Activated CD4-positive, alpha-beta T cell treated with anti-CD3 and anti-CD28 coated beads, Interleukin-2, amount 10 ng/mL, durations not matched to agents 7 days and 5 days (primary cell): ENCODE measurements around the gene ADGRV1. TPM values are rescaled to one million over a fixed set of nuclear protein-coding genes. Genes with fewer than 3 reads are reported as not detected.

ENCODE experiments used
- CTCF ChIA-PET: fragments of 350-600 bp; sonication (Branson Sonifier 250); formaldehyde crosslinking; loops from one replicate; lab custom pipeline; 2021; ENCODE audit warnings: antibody characterized with exemption; lab: Charles Lee
- POLR2A ChIA-PET: fragments of 350-600 bp; sonication (Branson Sonifier 250); formaldehyde crosslinking; loops from one replicate; lab custom pipeline; 2021; ENCODE audit warnings: antibody characterized with exemption; lab: Charles Lee
- DNase-seq: peaks from one replicate; pipeline ENCODE4 v3.0.0-alpha.2; 2020
- H3K27ac Mint-ChIP-seq: one replicate; pipeline ENCODE4 v1.8.0; 2021; ENCODE audit warnings: mild to moderate bottlenecking, moderate library complexity, mixed read lengths
- H3K27me3 Mint-ChIP-seq: one replicate; pipeline ENCODE4 v1.8.0; 2021; ENCODE audit warnings: mixed read lengths
- H3K36me3 Mint-ChIP-seq: one replicate; pipeline ENCODE4 v1.8.0; 2021; ENCODE audit warnings: low read depth, mixed read lengths
- H3K4me1 Mint-ChIP-seq: one replicate; pipeline ENCODE4 v1.8.0; 2021; ENCODE audit warnings: mixed read lengths
- H3K4me3 Mint-ChIP-seq: one replicate; pipeline ENCODE4 v1.8.0; 2021; ENCODE audit warnings: mild to moderate bottlenecking, moderate library complexity, mixed read lengths
- H3K9me3 Mint-ChIP-seq: one replicate; pipeline ENCODE4 v1.8.0; 2021; ENCODE audit warnings: mixed read lengths
- total RNA-seq, 2 experiments: library from RNA; stranded (reverse); gene quantifications; one replicate each; pipeline ENCODE4 v1.2.3, GENCODE V29; 2021

The ADGRV1 gene
- total RNA-seq, 2 experiments from 2014 or later = not detected

GRCh38 chr5:91150636-91151035 is 592.0 kb downstream of the ADGRV1 start:
- Mint-ChIP-seq H3K27ac (no peak overlapping the region), H3K9me3 (peaks cover 2% of the 10 kb centered on the region), H3K4me3 (no peak overlapping the region), H3K4me1 (peaks cover 1% of the 10 kb centered on the region), H3K36me3 (no peaks in the 10 kb centered on the region), H3K27me3 (peaks cover 7% of the 10 kb centered on the region)
- CTCF ChIA-PET = no interaction called here
- no peak for DNase-seq
- POLR2A ChIA-PET = interaction anchor here (0.7 kb wide), 1 partner anchor 275 kb away, joined by 3 read pairs; no protein-coding TSS in a partner anchor

- DNase-seq = no peak
- Mint-ChIP-seq H3K4me1 (peaks cover 1% of the 10 kb centered on the region), H3K27ac (no peak overlapping the region), H3K4me3 (no peak overlapping the region), H3K36me3 (no peaks in the 10 kb centered on the region), H3K27me3 (peaks cover 7% of the 10 kb centered on the region), H3K9me3 (peaks cover 2% of the 10 kb centered on the region)
- CTCF ChIA-PET = no interaction called here
- POLR2A ChIA-PET = no interaction called here
Observed at GRCh38 chr5:91151947-91152346, 593.4 kb downstream of the ADGRV1 start.

DNA sequence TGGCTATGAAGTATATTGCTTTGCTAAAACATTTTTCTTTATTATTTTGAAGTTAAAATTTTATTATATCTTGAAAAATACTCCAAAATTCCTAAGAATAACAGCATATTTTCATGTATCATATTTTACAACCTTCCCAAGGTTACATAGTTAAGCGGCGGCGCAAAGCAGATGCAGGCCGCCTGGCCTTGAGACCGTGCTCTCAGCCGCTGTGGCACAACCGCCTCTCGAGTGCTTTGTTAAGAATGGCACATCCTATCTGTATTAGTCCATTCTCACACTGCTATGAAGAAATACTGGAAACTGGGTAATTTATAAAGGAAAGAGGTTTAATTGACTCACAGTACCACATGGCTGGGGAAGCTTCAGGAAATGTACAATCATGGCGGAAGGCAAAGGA is 595.7 kb downstream of the ADGRV1 start:
- no peak overlapping the region for H3K4me3 Mint-ChIP-seq
- CTCF ChIA-PET = no interaction called here
- no peaks in the 10 kb centered on the region for H3K36me3 Mint-ChIP-seq
- H3K27me3 Mint-ChIP-seq = peaks cover 5% of the 10 kb centered on the region
- no peak for DNase-seq
- peaks cover 1% of the 10 kb centered on the region for H3K4me1 Mint-ChIP-seq
- no peak overlapping the region for H3K27ac Mint-ChIP-seq
- POLR2A ChIA-PET = no interaction called here
- peaks cover 2% of the 10 kb centered on the region for H3K9me3 Mint-ChIP-seq

GRCh38 chr5:91155274-91155673 is 596.7 kb downstream of the ADGRV1 start:
- peaks cover 3% of the 10 kb centered on the region for H3K27me3 Mint-ChIP-seq
- POLR2A ChIA-PET = no interaction called here
- H3K4me1 Mint-ChIP-seq = no peaks in the 10 kb centered on the region
- no peaks in the 10 kb centered on the region for H3K9me3 Mint-ChIP-seq
- CTCF ChIA-PET = interaction anchor here (1.0 kb wide), 1 partner anchor 9 kb away, joined by 3 read pairs; no protein-coding TSS in a partner anchor
- DNase-seq = no peak
- no peak overlapping the region for H3K27ac Mint-ChIP-seq
- H3K36me3 Mint-ChIP-seq = no peaks in the 10 kb centered on the region
- H3K4me3 Mint-ChIP-seq = no peak overlapping the region

DNA sequence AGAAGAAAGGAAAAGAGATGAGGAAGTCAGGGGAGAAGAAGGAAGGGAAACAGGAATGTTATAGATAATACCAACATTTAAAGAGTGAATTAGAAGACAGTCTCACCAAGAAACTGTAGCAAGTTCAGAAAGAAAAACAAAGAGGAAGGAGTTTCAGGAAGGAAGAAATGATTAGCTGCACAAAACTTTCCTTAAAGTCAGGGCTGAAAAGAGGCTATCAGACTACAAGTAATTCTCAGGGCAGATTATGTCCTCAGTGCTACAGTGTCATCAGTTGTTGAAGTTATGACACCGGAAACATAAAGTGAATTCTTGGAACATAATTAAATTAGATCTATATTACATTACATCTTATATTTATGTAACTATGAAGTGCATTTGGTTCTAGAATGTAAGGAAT is 597.6 kb downstream of the ADGRV1 start:
- no peak for DNase-seq
- Mint-ChIP-seq H3K27ac (no peak overlapping the region), H3K36me3 (no peaks in the 10 kb centered on the region), H3K4me1 (no peaks in the 10 kb centered on the region), H3K9me3 (no peaks in the 10 kb centered on the region), H3K27me3 (peaks cover 2% of the 10 kb centered on the region), H3K4me3 (no peak overlapping the region)
- ChIA-PET CTCF (interaction anchor here (1.0 kb wide), 1 partner anchor 10 kb away, joined by 3 read pairs; no protein-coding TSS in a partner anchor), POLR2A (no interaction called here)

DNA sequence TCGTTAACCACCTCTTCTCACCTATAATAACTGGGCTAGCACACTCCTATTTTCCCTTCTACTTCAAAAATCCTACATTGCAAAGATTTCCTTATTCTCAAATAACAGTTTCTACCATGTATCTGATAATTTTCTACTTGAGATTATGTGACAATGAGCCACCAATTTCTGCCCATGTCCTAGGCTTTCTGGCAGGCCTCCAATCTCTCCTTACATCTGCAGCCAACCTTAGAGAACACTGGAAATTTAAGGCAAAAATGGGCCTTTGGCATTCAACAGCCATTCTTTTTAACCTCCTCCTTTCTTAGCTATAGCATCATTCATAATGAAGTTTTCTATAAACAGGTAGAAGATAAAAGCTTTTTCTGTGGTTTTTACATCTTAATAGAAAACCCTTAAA is 599.4 kb downstream of the ADGRV1 start:
- Mint-ChIP-seq H3K27ac (no peak overlapping the region), H3K9me3 (no peaks in the 10 kb centered on the region), H3K4me3 (no peak overlapping the region), H3K36me3 (no peaks in the 10 kb centered on the region), H3K4me1 (peaks cover 16% of the 10 kb centered on the region), H3K27me3 (no peaks in the 10 kb centered on the region)
- POLR2A ChIA-PET = no interaction called here
- no peak for DNase-seq
- CTCF ChIA-PET = interaction anchor here (0.9 to 1.4 kb wide), 2 partner anchors 14 to 19 kb away, joined by 3 read pairs; no protein-coding TSS in a partner anchor

- DNase-seq = no peak
- no peaks in the 10 kb centered on the region for H3K36me3 Mint-ChIP-seq
- ChIA-PET CTCF (no interaction called here), POLR2A (no interaction called here)
- no peaks in the 10 kb centered on the region for H3K27me3 Mint-ChIP-seq
- H3K9me3 Mint-ChIP-seq = no peaks in the 10 kb centered on the region
- no peak overlapping the region for H3K27ac Mint-ChIP-seq
- H3K4me3 Mint-ChIP-seq = no peak overlapping the region
- peaks cover 20% of the 10 kb centered on the region for H3K4me1 Mint-ChIP-seq
Observed at GRCh38 chr5:91159647-91160046, 601.0 kb downstream of the ADGRV1 start.

DNA sequence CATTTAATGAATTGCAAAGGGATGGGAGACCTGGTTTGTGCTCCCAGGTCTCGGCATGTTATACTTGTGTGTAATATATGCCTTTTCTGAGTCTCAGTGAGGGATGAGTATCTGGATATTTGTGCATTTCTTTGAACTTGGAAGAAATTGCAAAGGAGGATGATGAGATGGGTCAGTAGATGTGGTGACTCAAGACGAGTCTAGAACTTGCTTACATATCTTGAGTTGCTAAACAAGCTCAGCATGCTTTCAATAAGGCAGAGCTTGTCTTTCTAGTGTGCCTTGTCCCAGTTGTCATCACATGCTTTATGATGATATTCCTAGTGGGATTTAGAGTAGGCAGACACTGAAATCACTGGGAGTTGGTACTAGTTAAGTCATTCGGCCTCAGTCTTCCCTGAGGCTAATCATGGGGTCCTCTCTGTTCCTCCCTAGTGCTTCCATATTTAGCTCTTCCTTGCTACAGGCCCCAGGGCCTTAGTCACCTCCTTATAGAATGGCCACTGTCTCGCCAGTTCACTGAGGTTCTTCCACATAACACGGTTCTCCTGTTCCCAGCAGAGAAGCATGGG is 602.2 kb downstream of the ADGRV1 start:
- Mint-ChIP-seq H3K27me3 (no peaks in the 10 kb centered on the region), H3K9me3 (no peaks in the 10 kb centered on the region), H3K36me3 (no peaks in the 10 kb centered on the region), H3K27ac (no peak overlapping the region), H3K4me1 (peaks cover 20% of the 10 kb centered on the region), H3K4me3 (no peak overlapping the region)
- POLR2A ChIA-PET = no interaction called here
- no peak for DNase-seq
- CTCF ChIA-PET = no interaction called here

GRCh38 chr5:91162534-91163381 is 604.2 kb downstream of the ADGRV1 start:
- Mint-ChIP-seq H3K4me3 (peak overlapping the region; percentile 19), H3K27me3 (no peaks in the 10 kb centered on the region), H3K9me3 (no peaks in the 10 kb centered on the region), H3K4me1 (peaks cover 20% of the 10 kb centered on the region), H3K27ac (peak overlapping the region; percentile 55), H3K36me3 (no peaks in the 10 kb centered on the region)
- ChIA-PET POLR2A (no interaction called here), CTCF (interaction anchor here (0.8 to 1.0 kb wide), 2 partner anchors 222 to 223 kb away, joined by 3 to 5 read pairs; no protein-coding TSS in a partner anchor)
- DNase-seq = peak; percentile 64

DNA sequence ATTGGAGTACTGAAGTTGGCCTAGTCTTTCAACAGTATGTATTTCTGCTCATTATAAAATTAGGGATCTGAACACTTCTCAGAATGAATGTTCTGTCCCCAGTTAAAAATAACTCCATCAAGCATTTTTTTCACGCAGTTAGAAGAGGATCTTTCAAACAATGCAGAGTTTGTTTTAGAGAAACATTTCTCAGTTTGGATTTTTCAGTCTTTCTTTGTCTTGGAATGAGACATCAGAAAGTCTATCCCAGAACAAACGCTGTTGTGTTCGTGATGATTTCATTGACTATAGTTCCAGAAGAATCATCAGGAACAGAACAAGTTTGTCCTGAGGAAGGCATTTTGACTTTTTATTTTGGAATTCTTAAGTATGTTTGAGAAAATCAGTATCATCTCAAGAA is 605.8 kb downstream of the ADGRV1 start:
- Mint-ChIP-seq H3K4me1 (peaks cover 20% of the 10 kb centered on the region), H3K27me3 (no peaks in the 10 kb centered on the region), H3K4me3 (no peak overlapping the region), H3K27ac (no peak overlapping the region), H3K36me3 (no peaks in the 10 kb centered on the region), H3K9me3 (no peaks in the 10 kb centered on the region)
- DNase-seq = no peak
- POLR2A ChIA-PET = no interaction called here
- CTCF ChIA-PET = no interaction called here

DNA sequence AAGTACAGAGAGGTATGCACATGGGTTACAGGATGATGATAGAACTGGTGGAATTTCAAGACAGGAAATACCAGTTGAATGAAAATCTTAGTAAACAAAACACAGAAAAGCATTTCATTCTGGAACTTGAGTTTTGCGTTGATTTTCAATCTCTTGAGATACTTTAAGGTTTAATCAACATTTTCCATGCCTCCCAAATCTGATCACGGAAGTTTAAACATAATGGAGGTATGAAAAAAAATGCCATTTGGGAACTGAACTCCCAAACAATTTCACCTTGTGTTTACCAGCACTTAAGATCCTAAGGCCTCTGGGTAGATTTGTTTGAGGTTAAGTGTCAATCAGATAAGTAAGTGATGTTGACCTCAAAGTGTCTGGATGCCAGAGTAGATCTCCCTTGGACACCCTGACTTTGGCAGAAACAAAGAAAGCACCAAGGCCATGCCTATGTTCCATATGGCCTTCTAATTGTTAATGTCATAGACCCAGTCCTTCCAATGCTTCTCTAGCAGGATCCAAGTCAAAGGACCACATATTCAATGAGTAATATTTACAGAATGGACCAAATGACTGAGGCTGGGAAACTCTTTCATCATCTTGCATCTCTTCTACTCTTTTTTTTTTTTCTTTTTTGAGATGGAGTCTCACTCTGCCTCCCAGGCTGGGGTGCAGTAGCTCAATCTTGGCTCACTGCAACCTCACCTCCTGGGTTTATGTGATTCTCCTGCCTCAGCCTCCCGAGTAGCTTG is 607.6 kb downstream of the ADGRV1 start:
- no peak for DNase-seq
- no peaks in the 10 kb centered on the region for H3K36me3 Mint-ChIP-seq
- no peaks in the 10 kb centered on the region for H3K27me3 Mint-ChIP-seq
- POLR2A ChIA-PET = no interaction called here
- no peaks in the 10 kb centered on the region for H3K9me3 Mint-ChIP-seq
- CTCF ChIA-PET = no interaction called here
- peaks cover 30% of the 10 kb centered on the region for H3K4me1 Mint-ChIP-seq
- H3K27ac Mint-ChIP-seq = no peak overlapping the region
- no peak overlapping the region for H3K4me3 Mint-ChIP-seq

DNA sequence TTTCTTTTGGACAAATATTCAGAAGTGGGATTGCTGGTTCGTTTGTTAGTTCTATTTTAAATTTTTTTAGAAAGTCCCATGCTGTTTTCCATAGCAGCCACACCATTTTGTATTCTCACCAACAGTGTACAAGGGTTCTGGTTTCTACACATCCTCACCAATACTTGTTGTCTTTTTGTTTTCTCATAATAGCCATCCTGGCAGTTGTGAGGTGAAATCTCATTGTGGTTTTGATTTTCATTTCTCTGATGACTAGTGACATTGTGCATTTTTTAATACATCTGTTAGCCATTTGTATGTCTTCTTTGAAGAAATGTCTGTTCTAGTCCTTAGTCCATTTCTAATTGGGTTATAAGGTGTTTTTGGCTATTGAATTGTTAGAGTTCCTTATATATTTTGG is 610.3 kb downstream of the ADGRV1 start:
- H3K27ac Mint-ChIP-seq = no peak overlapping the region
- ChIA-PET CTCF (interaction anchor here (1.2 kb wide), 1 partner anchor 216 kb away, joined by 3 read pairs; no protein-coding TSS in a partner anchor), POLR2A (no interaction called here)
- no peak for DNase-seq
- no peak overlapping the region for H3K4me3 Mint-ChIP-seq
- H3K27me3 Mint-ChIP-seq = no peaks in the 10 kb centered on the region
- H3K9me3 Mint-ChIP-seq = no peaks in the 10 kb centered on the region
- peaks cover 10% of the 10 kb centered on the region for H3K4me1 Mint-ChIP-seq
- no peaks in the 10 kb centered on the region for H3K36me3 Mint-ChIP-seq

DNA sequence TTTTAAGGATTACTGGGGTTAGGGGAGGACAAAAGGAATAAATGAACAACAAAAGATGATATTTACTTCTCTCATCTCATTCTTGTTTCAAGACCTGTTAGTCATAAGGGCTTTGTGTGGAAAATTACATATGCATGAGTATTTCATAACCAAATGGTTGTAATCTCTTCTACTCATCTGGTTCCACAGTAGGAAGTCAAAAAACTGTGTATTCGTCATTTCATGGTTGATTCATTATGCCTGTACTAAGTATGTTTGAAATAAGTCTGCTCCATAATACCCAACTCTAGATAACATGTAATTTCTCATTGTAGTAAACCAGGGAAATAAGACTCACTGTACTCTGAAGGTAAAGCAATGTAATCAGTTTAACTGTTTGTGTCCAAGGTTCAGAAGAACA is 611.7 kb downstream of the ADGRV1 start:
- Mint-ChIP-seq H3K4me1 (peaks cover 10% of the 10 kb centered on the region), H3K4me3 (no peak overlapping the region), H3K27ac (no peak overlapping the region), H3K9me3 (no peaks in the 10 kb centered on the region), H3K27me3 (peaks cover 2% of the 10 kb centered on the region), H3K36me3 (no peaks in the 10 kb centered on the region)
- ChIA-PET POLR2A (no interaction called here), CTCF (interaction anchor here (1.0 kb wide), 1 partner anchor 216 kb away, joined by 3 read pairs; no protein-coding TSS in a partner anchor)
- DNase-seq = no peak
